GM13977 (cell line): ENCODE data around the gene EYA2.

Experiments
- DNase-seq: peaks from one replicate; pipeline ENCODE4 v3.0.0; 2012; ENCODE audit warnings: low spot score
- CTCF ChIP-seq: IDR thresholded peaks from 2 replicates; pipeline ENCODE4 v1.5.1; 2012; ENCODE audit warnings: mild to moderate bottlenecking, control low read depth; ENCODE audit not compliant: insufficient read depth; ENCODE audit errors: extremely low read depth, missing control alignments
- in situ Hi-C: fragments of 300-500 bp; cut with MboI; formaldehyde crosslinking; loops from one replicate; pipeline ENCODE4 v1.12.0; 2022; ENCODE audit warnings: low sequenced_read_pairs, low pct_unique_long_range_greater_than_20kb, mixed read lengths, inconsistent platforms; ENCODE audit not compliant: unreplicated experiment

The EYA2 gene

GRCh38 chr20:47106786-47107185 is 212.1 kb downstream of the EYA2 start:
- in situ Hi-C loops = no loop called here
- TF ChIP-seq CTCF = no peak
- DNase-seq = no peak

- no peak for DNase-seq
- no peak for TF ChIP-seq CTCF
- in situ Hi-C loops = no loop called here
Observed at GRCh38 chr20:47108994-47109393, 214.4 kb downstream of the EYA2 start.

GRCh38 chr20:47110819-47111218 is 216.2 kb downstream of the EYA2 start:
- DNase-seq = no peak
- in situ Hi-C loops = no loop called here
- no peak for TF ChIP-seq CTCF

GRCh38 chr20:47111576-47111975 is 216.9 kb downstream of the EYA2 start:
- no peak for DNase-seq
- in situ Hi-C loops = no loop called here
- TF ChIP-seq CTCF = no peak

- TF ChIP-seq CTCF = no peak
- in situ Hi-C loops = no loop called here
- DNase-seq = no peak
Observed at GRCh38 chr20:47113362-47114109, 218.9 kb downstream of the EYA2 start.

GRCh38 chr20:47115694-47116093 is 221.1 kb downstream of the EYA2 start:
- in situ Hi-C loops = no loop called here
- DNase-seq = no peak
- TF ChIP-seq CTCF = no peak

GRCh38 chr20:47117371-47117770 is 222.7 kb downstream of the EYA2 start:
- in situ Hi-C loops = no loop called here
- TF ChIP-seq CTCF = no peak
- no peak for DNase-seq
